ENCODE measurements around the gene FOXM1.

FOXM1 gene

GRCh38 chr12:2836574-2836973 is 40.4 kb downstream of the FOXM1 start:
- DNase-seq (ENCODE audit: low read depth, low spot score) = no peak

DNA sequence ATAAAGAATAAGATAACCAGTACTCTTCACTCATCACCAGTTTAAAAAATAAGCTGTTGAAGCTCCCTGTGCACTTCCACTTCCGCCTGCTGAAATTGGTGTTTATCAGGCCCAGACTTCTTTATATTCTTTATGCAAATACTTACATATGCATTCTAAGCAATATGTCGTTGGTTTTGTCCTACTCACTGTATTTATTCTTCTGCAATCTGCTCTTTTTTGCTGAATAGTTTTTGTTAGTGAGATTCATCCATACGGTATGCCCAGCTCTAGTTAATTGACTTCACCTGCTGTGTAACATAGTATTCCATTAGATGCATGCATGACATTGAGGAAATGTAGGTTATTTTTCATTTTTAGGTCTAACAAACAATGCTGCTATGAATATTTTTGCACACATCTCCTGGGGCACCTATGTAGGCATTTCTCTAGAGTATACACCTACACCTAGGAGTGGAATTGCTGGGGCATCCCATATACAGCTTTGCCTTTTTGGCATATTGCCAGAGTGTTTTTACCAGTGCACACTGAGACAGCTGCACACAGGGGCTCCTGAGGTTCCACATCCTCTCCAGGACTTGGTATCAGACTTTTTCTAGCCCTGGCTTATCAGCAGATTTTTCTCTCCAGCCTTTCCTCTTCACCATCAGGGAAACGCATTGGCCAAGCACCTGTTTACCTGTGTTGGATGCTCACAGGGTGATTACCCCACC is 41.1 kb downstream of the FOXM1 start:
- DNase-seq (ENCODE audit: low read depth, low spot score) = no peak

DNA sequence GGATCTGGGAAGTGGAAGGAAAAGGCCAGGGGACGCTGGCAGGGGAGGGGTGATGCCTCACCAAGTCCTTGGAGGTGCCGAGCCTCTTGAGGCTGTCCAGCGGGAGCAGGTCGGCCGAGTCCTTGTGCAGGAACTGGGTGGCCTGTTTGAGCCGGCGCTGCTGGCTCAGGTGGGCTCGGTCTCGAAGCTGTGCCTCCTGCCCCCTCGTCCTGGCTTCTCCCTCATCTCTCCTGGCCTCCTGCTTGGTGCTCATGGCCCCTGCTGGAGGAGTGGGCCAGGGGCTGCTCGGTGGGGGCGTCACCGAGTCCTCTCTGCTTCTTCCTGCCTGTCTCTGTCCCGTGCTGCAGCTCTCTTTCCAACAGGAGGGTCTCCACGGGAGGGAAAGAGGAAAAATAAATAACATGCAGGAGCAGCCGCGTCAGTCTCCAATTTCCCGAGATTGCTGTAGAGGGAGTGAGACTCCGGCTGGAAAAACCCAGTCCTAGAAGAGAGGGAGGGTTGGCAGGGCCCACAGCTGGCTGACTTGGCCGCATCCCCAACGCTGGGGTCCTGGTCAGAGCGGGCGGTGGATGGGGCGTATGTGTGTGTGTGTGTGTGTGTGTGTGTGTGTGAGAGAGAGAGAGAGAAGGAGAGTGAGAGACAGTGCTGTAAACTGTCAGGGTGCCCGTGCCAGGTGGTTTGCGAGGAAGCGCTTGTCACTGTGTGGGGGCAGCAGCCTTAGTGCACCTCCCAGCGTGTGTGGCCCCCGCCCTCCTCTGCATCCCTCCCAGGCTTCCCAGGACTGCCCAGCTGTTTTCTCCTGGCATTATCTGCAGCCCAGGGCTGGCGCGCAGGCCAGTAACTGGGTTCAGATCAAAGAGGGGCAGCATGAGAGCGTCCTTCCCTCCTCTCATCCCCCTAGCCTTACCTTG is 42.1 kb downstream of the FOXM1 start, which contains the start of gene NRIP2:
Gene NRIP2 (minus strand): TSS at position 455 of the 911 bp plus-strand sequence. CDS start 52 bp downstream, at position 403.
- DNase-seq (ENCODE audit: low read depth, low spot score) = no peak

- DNase-seq (ENCODE audit: low read depth, low spot score) = no peak
Observed at GRCh38 chr12:2833810-2834209, 43.2 kb downstream of the FOXM1 start.

GRCh38 chr12:2833327-2833726 is 43.6 kb downstream of the FOXM1 start:
- DNase-seq (ENCODE audit: low read depth, low spot score) = no peak

GRCh38 chr12:2832550-2833127 is 44.3 kb downstream of the FOXM1 start:
- DNase-seq (ENCODE audit: low read depth, low spot score) = no peak

GRCh38 chr12:2829275-2829674 is 47.7 kb downstream of the FOXM1 start:
- no peak for DNase-seq (ENCODE audit: low read depth, low spot score)

DNA sequence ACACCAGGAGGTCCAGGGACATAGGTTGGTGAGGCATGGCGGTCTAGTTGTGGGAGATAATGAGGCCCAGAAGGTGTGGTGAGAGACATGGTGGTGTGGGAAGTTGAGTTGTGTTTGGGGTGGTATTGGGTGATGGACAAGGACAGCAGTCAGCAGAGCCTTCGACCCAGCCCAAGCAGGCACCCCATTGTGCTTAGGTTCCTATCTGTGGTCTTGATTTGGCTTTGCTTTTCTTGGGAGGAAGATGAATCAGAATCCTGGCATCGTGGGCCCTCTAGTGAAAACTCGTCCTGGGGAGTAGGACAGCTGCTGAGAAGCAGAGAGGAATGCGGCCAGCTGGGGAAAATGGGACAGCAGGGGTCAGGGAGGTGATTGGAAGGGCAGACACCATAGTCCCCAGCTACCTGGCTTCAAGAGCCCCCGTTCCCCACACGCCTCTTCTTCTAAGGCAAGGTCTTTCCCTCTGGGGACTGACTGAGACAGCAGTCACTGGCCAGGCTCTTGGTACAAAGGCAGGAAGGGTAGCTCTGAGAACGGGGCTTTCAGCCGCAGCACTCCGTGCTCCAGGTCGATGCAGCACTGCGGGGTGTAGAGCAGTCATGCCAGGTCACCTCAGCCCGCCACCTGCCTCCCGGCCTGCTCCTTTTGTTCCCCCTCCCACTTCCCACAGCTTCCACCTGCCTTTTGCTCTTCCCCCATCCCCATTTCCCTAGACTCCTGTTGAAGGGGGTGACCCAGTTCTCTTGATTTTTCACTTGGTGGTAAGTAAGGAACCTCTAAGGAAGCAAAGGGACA is 50.1 kb downstream of the FOXM1 start:
- DNase-seq (ENCODE audit: low read depth, low spot score) = no peak

GRCh38 chr12:2826036-2826435 is 50.9 kb downstream of the FOXM1 start:
- no peak for DNase-seq (ENCODE audit: low read depth, low spot score)

DNA sequence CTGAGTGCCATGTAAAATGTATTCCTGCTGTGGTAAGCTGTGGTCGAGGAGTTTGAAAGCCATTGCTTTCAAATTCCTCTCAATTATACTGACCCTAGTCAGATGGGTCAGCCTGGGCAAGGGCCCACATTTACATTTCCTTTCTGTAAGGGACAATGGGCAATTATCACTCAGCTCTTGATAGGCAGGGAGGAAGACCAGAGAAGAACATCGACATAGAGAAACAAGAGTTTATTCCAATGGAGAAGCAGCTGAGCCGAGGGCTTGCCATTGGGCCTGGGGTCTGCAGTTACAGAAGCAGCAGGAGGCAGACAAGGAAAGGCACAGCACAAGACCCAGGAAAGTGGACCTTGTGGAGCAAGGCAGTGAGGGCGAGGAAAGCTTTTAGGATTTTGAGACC is 51.8 kb downstream of the FOXM1 start:
- no peak for DNase-seq (ENCODE audit: low read depth, low spot score)

- no peak for DNase-seq (ENCODE audit: low read depth, low spot score)
Observed at GRCh38 chr12:2824541-2824940, 52.4 kb downstream of the FOXM1 start.

DNA sequence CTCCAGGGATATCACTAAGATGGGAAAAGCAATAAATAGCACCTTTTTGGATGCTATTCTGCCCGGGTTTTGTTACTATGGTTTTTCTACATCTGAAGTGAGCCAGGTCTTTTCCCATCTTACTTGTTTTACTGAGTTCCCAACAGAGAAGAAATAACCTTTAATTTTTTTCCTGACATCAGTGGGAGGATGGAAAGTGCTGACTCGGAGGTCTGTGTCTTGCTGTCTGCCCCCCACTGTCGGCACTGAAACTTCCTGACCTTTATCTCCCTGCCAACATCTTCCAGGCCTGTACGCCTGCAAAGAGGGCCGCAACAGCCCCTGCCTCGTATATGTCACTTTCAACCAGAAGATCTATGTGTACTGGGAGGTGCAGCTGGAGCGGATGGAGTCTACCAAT is 53.5 kb downstream of the FOXM1 start:
- no peak for DNase-seq (ENCODE audit: low read depth, low spot score)

GRCh38 chr12:2820432-2820831 is 56.5 kb downstream of the FOXM1 start:
- DNase-seq (ENCODE audit: low read depth, low spot score) = no peak

GRCh38 chr12:2819810-2820209 is 57.2 kb downstream of the FOXM1 start:
- DNase-seq (ENCODE audit: low read depth, low spot score) = no peak

DNA sequence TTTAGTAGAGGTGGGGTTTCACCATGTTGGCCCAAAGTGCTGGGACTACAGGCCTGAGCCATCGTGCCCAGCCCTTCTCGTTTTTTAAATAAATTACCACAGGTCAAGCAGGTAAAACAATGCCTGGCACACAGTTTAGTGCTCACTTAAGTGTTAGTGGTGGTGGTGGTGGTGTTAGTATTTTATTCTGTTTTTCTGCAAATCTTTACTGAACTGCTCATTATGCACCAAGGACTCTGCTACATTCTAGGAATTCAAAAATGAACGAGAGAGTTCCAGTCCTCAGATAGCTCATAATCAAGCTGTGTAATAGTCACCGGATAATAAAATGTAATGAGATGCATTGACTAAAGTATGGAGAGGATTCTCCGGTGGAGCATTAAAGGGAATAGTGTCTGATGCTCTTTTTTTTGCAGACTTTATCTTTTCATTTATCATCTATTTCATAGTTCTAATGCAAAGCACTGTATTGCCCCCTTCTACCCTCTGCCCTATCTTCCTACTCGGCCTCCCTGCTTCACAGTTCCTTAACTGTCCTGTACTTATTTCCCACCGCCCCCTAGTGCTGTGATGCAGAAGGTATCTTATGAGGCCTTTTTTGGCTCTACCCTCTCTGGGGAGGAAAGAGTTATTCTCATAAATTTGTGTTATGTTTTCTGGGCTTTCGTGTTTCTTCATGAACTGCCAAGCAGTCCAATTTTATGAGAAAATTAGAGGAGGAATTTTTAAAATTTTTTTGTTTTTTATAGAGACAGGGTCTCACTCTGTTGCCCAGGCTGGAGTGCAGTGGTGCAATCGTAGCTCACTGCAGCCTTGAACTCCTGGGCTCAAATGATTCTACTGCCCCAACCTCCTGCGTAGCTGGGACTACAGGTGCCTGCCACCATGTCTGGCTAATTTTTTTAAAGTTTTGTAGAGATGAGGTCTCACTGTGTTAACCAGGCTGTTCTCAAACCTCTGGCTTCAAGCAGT is 63.5 kb downstream of the FOXM1 start:
- no peak for DNase-seq (ENCODE audit: low read depth, low spot score)

- peak; percentile 99 for DNase-seq (ENCODE audit: low read depth, low spot score)
Observed at GRCh38 chr12:2812290-2813213, 64.4 kb downstream of the FOXM1 start, which contains the start of gene ITFG2. TSS of gene ITFG2 (plus strand) at chr12:2812668. CDS start at chr12:2812761, 93 bp downstream.

DNA sequence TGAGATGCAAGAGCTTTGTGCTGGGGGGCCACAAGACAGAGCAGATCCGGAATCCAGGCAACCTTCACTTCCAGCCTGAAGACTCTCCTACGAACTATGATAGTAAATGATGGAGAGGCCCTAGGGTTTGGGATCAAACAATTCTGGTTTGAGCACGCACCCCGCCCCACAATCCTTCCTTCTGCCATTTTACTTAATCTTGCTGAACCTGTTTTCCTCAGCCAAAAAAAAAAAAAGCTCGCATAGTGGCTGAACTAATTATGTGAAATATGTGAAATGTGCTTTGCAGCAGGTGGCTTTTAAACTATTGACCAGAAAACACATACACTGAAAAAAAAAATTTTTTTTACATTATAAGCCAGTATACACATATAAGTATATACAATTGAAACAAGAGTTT is 65.2 kb downstream of the FOXM1 start:
- no peak for DNase-seq (ENCODE audit: low read depth, low spot score)
